GM21786 (cell line): ENCODE results near the gene CARD9.

ENCODE experiments used
- ATAC-seq: cut with Tn5 transposase; IDR thresholded peaks from one replicate; pipeline ENCODE4 v1.9.1; 2021; ENCODE audit not compliant: unreplicated experiment

CARD9 gene

DNA sequence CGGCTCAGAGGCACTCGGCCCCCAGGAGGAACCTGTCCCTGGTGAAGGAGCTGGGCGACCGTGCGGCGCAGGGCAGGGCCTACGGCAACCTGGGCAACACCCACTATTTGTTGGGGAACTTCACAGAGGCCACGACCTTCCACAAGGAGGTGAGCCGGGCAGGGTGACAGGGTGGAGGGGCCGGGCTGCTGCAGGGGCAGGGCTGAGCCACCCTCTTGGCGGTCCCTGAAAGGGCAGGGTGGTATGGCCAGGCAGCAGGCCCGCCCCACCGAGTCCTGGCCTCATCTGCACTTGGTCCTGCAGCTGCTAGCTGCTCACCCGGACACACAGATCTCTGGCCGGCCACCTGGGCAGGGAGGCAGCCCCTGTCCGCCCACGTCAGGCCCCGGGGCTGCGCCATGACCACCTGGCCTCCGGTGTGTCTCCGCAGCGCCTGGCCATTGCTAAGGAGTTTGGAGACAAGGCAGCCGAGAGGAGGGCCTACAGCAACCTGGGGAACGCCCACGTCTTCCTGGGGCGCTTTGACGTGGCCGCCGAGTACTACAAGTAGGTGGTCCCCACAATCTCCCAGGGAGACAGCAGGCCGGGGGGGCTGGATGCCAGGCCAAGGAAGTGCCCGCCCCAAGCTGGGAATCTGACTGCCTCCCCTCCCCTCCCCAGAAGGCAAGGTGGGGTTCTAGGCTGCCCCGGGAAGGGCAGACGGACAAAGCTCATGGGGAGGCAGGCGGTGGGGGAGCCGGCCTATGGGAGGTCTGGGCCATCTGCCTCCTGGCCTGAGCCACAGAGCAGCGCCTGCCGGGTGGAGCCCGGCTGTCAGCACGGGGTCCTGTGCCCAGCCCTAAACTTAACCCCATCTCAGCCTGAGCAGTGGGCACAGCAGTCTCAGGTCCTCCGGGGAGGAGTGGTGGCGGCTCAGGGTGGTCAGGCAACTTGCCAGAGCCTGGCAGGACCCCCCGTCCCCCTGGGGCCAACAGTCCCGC is 35.8 kb downstream of the CARD9 start:
- ATAC-seq = no peak

DNA sequence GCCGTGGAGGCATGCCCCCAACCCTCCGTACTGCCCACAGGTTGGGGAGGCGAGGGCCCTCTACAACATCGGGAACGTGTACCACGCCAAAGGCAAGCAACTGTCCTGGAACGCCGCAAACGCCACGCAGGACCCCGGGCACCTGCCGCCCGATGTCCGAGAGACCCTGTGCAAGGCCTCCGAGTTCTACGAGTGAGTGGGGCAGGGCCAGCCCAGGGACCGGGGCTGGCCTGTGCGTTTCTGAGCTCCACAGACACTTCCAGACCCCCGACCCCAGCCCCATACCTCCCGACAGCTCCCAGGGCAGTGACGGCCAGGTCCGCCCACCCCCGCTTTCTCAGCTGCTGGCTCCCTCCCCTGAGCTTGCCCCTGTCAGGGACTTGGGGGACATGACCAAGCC is 36.6 kb downstream of the CARD9 start:
- no peak for ATAC-seq

DNA sequence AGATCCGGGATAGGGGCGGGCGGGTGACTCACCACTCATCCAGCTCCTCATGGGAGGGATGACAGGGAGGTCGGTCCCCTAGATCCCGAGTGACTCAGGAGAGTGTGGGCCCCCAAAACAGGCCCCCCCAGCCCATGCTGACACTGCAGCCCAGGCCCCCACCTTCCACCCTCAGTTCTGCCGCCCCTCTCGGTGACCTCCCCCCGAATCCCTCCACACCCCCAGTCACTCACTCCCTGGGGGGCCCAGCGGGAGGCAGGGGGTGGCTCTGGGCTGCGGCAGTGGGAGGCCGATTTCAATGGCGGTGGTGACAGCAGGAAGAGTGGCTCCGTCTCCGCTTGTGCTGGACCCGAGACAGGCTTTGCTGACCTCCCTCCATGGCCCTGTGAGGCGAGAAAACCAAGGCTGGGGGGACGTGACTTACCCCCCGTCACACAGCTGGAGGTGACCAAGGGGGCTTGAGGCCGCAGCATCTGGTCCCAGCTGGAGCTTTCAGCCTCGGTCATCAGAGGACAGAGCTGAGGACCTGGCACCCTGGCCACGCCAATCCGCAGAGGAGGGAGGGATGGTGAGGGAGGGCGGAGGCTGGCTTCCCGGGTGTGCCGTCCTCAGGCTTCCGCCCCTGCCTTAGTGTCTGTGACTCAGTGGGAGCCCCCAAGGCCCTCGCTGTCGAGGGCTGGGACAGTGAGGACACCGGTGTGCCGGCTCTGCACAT is 37.2 kb downstream of the CARD9 start:
- no peak for ATAC-seq

DNA sequence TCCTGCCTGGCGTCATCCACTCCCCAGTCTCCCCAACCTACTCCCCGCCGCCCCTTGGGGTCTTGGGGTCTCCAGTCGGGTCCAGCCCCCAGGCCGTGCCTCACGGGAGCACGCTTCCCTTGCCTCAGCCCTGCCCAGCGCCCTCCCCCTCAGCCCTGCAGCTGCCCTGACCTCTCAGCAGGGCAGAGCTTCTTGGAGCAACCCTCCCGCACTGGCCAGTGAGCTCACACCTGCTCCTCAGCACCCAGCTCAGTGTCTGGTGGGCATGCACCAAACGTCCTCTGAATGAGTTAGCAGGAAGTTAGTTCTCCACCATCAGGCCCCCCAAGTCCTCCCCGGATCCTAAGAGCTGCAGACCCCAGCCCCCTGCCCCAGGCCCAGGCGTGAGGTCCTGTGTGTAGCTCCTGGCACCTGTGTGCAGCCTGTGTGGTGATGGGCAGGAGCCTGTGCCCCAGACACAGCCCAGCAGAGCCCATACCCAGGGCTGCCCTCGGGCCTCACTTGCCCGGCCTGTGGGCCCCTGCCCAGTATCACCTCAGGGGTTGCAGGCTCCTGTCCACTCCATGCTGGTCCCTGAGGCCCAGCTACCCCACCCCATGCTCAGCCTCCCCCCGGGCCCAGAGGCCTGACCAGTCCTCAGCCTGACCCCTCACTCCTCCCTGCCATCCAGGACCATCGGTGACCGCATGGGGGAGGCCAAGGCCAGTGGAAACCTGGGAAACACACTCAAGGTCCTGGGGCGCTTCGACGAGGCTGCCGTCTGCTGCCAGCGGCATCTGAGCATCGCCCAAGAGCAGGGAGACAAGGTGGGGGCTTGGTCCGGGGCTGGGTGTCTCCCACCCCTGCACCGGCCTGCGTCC is 37.9 kb downstream of the CARD9 start:
- ATAC-seq = no peak

DNA sequence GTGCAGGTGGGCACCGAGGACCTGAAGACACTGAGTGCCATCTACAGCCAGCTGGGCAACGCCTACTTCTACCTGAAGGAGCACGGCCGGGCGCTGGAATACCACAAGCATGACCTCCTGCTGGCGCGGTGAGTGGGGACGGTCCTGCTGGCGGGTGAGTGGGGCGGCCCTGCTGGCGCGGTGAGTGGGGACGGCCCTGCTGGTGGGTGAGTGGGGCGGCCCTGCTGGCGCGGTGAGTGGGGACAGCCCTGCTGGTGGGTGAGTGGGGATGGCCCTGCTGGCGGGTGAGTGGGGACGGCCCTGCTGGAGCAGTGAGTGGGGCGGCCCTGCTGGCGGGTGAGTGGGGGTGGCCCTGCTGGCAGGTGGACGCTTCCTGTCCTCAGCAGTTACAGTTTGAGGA is 38.9 kb downstream of the CARD9 start:
- ATAC-seq = no peak

DNA sequence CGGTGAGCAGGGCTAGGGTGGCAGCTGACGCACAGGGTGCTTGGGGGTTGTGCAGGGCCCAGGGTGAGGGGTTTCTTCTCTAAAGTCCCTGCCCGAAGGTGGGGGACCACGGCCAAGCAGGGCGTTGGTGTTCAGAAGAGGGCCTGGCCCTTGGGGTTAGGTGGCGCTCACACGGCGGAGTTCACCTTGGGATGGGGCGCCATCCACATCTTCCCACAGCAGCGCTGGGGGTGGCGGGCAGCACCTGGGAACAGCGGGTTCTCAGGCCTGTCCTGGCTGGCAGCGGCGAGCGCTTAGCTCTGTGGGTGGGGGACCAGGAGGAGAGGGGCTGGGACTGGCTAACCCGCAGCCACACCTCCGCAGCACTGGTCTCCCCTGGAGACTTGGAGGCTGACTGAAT is 40.0 kb downstream of the CARD9 start:
- ATAC-seq = no peak

DNA sequence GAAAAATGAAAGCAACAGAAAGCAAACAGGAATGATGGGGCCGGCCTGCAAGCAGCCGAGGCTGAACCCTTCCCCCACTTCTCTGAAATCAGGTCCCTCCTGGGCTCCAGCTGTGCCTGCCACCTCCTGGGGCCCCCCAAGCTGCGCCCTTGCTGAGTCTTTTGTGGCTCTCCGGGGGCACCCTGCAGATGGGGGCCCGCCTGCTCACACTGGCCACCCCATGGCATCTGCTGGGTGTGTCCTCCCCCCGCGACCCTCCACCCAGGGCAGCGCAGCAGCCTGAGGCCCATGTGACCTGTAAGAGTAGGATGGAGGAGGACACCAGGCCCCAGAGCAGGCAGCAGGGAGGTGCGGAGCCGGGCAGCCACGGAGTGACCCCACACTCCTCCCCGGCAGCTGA is 40.4 kb downstream of the CARD9 start:
- ATAC-seq = no peak

DNA sequence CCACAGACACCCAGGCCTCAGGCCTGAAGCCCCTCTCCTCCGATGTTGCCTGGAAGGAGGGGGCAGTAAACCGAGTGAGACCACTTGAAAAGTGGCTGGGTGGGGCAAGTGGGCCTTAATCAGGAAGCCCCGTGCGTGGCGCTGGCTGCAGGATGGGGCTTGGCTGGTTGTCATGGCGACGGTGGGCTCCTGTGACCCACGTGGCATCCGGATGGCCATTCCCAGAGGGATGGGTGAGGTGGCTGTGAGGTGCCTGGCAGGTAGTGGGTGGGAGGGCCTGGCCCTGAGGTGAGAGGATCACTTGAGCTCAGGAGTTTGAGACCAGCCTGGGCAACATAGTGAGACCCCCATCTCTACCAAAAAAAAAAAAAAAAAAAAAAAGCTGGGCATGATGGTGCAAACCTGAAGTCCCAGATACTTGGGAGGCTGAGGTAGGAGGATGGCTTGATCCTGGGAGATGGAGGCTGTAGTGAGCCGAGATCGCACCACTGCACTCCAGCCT is 40.9 kb downstream of the CARD9 start:
- ATAC-seq = no peak

DNA sequence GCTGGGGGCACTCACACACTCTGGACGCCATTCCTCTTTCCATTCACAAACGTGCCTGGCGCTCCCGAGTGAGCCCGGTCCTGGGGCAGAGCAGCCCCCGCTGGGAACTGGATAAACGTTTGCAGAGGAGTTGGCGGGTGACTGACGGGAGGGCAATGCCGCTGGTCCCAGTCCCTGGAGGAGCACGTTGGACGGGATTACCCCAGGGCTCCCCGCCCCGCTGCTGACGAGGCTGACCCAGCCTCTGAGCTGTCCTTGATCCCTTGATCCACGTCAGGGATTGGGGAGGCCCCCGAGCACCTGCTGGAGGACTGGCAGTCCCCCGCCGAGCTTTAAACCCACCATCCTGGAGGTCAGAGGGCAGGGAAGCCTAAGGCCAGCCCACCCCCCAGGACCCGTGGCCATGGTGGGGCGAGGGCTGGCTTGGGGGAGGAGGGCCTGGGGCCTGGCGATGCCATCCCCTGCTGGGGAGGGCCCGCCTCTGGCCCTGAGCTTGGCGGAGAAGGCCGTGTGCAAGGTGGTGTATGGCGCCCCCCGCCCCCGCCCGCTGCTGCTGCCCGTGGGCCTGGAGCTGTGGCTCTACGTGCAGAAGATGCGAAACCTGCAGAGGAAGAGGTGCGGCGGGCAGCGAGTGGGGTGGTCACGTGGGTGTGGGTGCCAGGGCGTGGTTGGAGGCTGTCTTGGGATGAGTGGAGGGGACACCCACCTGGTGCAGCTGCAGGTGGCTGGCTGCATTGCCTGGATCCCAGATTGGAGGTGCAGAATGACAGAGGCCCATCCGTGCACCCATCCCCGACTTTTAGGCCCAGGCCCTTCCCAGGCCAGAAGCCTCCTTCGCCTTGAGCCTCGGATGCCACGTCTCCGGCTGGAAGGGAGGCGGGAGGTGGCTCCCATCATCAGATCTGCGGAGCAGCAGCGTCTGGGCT is 41.6 kb downstream of the CARD9 start:
- ATAC-seq = no peak

DNA sequence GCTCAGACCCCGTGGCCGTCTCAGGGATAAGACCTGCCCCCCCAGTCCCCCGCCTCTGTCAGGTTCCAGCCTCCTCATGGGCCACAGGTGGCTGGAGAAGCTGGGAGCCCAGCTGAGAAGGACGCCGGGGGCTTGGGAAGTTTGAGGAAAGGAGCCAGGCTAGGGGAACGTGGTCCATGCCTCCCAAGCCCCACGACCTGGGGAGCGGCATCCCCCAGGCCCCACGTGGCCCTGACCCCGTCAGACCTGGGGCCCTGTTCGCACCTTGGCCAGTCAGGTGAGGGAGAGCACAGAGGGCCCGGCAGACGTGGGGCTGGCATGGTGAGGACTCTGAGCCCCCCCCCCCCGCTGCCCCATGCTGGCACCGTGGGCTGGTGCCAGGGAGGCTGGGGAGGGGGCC is 42.4 kb downstream of the CARD9 start:
- ATAC-seq = no peak

DNA sequence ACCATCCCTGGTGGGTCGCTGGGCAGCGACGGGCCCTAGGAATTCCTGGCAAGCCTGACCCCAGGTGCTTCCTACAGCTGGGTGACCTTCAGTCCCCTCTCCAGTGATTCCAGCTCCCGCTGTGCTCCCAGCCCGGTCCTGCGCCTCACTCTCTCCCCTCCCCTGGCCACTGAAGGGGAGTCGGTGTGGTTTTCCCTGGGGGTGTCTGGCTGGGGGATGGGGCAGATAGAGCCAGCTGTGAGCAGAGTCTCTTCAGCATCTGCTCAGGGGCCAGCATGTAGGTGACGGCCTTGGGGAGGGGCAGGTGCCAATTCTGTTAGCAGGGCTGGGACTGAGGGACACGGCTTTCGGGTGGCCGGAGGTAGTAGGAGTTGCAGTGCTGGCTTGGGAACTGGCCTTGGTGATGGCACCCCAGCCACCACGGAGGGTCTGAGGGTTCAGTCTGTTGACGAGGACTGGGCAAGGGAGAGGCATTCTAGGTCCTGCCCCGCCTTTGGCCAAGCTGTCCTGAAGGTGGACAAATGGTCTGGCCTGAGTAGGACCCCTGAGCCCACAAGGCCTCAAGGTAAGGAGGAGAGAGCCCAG is 43.0 kb downstream of the CARD9 start:
- no peak for ATAC-seq

DNA sequence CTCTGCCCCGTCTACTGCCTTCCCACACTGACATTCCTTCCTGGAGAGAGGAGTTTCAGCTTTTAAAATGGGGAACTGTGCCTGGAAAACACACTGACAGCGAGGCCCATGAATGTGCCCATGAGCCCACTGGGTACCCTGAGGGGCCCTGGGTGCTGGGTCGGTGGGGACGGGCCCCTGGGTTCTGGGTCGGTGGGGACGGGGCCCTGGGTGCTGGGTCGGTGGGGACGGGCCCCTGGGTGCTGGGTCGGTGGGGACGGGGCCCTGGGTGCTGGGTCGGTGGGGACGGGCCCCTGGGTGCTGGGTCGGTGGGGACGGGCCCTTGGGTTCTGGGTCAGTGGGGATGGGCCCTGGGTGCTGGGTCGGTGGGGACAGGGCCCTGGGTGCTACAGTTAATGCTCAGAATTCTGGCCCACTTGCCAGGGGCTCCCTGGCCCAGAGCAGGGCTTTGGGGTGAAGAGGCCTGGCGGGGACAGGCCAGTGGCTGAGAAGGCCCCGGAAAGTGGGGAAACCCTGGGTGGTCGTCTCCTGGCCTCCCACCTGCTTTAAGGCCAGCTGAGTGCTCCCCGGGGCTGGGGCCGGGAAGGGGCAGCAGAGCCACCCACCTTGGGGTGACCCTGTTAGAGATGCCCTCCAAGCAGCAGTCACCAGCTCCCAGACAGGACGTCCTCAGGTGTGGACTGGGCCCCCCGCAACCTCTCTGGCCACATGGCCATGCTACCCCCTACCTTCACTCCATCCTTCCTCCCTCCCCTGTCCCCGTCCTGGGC is 43.6 kb downstream of the CARD9 start:
- no peak for ATAC-seq

DNA sequence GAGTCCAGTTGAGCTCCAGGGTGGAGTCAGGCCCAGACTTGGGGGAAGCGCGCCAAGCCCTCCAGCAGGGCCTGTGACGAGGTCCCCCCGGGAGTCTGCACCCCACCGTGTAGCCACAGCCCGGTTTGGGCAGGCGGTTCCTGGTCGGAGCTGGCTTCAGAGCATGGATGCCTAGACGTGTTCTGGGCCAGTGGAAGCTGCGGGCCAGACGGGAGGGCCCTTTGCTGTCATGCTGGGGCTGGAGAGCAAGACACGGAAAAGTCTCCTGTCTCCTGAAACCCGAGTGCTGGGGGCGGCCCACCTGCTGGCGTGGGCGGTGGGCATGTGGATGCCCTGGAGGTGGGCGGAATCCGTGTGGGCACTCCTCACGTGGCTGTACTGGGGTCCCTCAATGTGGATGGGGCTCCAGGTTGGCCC is 44.2 kb downstream of the CARD9 start:
- no peak for ATAC-seq

DNA sequence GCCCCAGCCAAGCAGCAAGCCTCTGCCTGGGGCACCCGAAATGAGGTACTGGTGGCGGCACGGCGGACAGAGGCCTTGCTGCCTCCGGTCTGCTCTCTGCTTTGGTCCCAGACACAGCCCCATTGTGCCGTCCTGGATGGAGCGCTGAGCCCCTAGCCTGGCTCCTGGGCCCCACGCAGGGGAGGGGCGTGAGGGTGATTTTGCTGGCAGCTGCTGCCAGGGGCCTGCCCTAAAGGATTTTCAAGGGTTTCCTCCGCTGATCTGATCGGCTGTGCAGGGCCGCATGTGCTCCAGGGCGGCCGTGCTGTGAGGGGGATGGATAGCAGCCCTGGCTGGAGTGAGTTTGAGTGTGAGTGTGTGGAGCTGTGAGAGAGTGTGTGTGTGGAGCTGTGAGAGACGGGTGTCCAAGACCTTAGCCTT is 44.8 kb downstream of the CARD9 start:
- no peak for ATAC-seq

DNA sequence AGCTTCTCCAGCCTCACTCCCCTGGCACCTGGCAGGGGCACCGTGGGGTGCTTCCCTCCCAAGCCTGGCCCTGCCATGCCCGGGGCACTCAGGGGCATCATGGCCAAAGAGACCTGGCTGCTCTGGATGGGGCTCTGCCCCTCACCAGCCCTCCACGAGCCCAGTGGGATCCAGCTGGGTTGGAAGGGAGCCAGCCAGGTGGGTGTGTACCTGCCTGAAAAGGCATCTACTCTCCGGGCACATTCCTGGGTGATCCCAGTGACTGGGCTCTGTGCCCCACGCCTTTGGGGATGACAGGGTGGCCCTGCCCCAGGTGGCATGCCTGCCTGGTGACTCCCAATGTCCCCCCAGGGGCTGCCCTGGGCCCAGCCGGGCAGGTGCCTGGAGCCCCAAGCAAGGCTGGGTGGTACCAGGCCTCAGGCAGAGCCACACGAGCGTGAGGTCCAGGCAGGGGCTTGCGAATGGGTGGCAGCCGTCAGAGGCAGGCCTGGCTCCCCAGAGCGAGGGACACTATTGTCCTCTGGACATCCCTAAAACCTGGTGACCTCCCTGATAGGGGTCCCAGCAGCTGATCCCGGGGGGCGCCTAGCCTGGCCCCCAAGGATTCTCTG is 45.4 kb downstream of the CARD9 start:
- ATAC-seq = no peak

DNA sequence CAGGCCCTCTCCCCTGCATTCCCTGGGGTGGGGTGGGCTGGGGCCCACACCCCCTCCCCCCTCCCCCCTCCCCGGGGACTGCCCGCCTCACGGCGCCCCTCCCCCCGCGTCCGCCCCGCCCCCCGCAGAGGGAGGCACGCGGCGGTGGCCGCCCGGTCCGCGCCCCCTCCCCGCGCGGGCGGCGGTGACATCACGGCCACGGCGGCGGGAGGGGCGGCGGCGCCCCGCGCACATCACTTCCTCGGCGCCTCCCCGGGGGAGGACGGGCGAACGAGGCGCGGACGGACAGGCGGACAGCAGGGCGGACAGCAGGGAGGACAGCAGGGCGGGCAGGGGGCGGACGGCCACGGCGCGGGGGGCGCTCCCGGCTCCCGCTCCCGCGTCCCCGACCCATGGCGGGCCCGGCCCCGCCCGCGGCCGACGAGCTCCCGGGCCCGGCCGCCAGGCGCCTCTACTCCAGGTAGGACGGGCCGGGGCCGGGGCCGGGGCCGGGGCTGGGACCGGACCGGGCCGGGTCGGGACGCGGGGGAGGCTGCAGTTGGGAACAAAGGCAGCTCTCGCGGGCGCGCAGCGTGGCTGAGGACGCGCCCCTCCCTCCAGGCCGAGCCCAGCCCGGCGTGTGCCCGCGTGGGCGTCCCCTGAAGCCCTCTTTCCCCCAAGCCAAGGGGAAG is 46.0 kb downstream of the CARD9 start, which contains the start of gene GPSM1:
GPSM1 (plus strand) TSS at position 236 of the 671 bp plus-strand sequence; CDS start at position 393, 157 bp downstream.
- no peak for ATAC-seq

DNA sequence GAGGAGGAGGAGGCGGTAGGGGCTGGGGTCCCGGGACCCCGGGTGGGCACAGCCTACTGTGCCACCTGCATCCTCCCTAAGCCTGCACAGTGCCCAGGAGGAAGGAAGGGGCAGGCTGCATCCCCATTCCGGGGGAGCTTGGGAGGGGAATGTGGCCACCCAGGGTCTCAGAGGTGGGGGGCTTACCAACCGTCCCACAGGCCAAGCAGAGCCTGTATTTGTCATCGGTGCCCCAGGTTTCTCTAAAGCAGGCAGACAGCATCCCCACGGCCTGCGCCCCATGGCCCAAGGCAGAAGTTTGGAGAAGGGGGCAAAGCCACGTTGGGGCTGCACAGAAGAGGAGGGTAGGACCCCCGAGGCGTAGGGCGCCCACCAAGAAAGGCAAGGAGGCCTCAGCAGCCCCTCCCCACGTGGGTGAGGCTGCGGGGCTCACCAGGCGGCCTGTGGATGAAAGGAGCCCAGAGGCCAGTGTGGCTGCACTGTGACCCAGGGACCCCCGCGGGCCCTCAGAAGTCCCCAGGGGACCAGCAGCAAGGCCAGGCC is 46.6 kb downstream of the CARD9 start:
- no peak for ATAC-seq
